GM12878 (cell line): Measurements from ENCODE around the gene FSTL4. TPM values are rescaled to one million over a fixed set of nuclear protein-coding genes. Genes with fewer than 3 reads are reported as not detected.

Experiments used
- ATAC-seq: fragments of 200-7000 bp; cut with Tn5 transposase; 3 replicates; pipeline ENCODE4 v1.9.1; 2020; ENCODE audit warnings: mild to moderate bottlenecking, moderate library complexity
- BruUV-seq: library from RNA; stranded (reverse); fragments of 400-500 nt; replicated peaks from 2 replicates; lab custom pipeline; 2021; lab: Mats Ljungman, UMichigan
- CTCF ChIA-PET: fragments of 300-600 bp; sonication (Branson Sonifier 250); formaldehyde crosslinking; extraction: SDS; loops from one replicate; lab custom pipeline; 2021; ENCODE audit warnings: inconsistent platforms; lab: Yijun Ruan, JAX
- POLR2A ChIA-PET: fragments of 350-600 bp; formaldehyde crosslinking; extraction: SDS; loops from one replicate; lab custom pipeline; 2021; ENCODE audit warnings: inconsistent platforms; lab: Charles Lee
- RAD21 ChIA-PET: fragments of 300-600 bp; sonication (Branson Sonifier 250); formaldehyde crosslinking; loops from one replicate; lab custom pipeline; 2023; ENCODE audit warnings: antibody characterized with exemption; ENCODE audit not compliant: unreplicated experiment; lab: Charles Lee
- SMC1A ChIA-PET: fragments of 300-600 bp; sonication (Branson Sonifier 250); formaldehyde crosslinking; loops from one replicate; lab custom pipeline; 2023; ENCODE audit not compliant: unreplicated experiment, uncharacterized antibody; lab: Charles Lee
- DNase-seq: peaks from one replicate; pipeline ENCODE4 v3.0.0-alpha.2; 2011; ENCODE audit warnings: low read depth, low spot score
- FAIRE-seq: peaks from 3 replicates; lab custom pipeline; 2011; peaks lifted over from hg19 to GRCh38; lab: Jason Lieb, UNC
- H2AFZ ChIP-seq: 2 replicates; pipeline ENCODE4 v1.6.0; 2011; ENCODE audit warnings: low read depth, low read length, control low read depth; ENCODE audit not compliant: control insufficient read depth
- H3K27ac ChIP-seq: 2 replicates; pipeline ENCODE4 v1.5.1; 2011; ENCODE audit warnings: control low read depth; ENCODE audit not compliant: control insufficient read depth, insufficient read depth
- H3K27me3 ChIP-seq, 2 experiments: replicated peaks in 1 of 2; 2 replicates each; pipeline versions ENCODE4 v1.6.0 to v1.6.1; 2011; ENCODE audit warnings: low read length in 1 of 2; ENCODE audit not compliant: control insufficient read depth in 2 of 2, insufficient read depth in 2 of 2
- H3K36me3 ChIP-seq, 2 experiments: 2 replicates each; pipeline ENCODE4 v1.5.1; 2011; ENCODE audit warnings: low read length in 1 of 2; ENCODE audit not compliant: control insufficient read depth in 2 of 2, insufficient read depth in 2 of 2
- H3K4me1 ChIP-seq: 2 replicates; pipeline ENCODE4 v1.6.1; 2011; ENCODE audit warnings: mild to moderate bottlenecking, low read length, moderate library complexity, mixed read lengths; ENCODE audit not compliant: control insufficient read depth, insufficient read depth
- H3K4me2 ChIP-seq: 2 replicates; pipeline ENCODE4 v1.6.0; 2011; ENCODE audit warnings: control low read depth; ENCODE audit not compliant: control insufficient read depth, insufficient read depth
- H3K4me3 ChIP-seq: fragments of 200-600 bp; sonication (generic); 2 replicates; pipeline ENCODE4 v1.5.1; 2016
- H3K79me2 ChIP-seq: 2 replicates; pipeline ENCODE4 v1.6.0; 2011; ENCODE audit warnings: low read length; ENCODE audit not compliant: control insufficient read depth, insufficient read depth
- H3K9ac ChIP-seq: 2 replicates; pipeline ENCODE4 v1.8.0; 2011; ENCODE audit warnings: low read length, control low read depth, mixed read lengths; ENCODE audit not compliant: control insufficient read depth, insufficient read depth
- H3K9me3 ChIP-seq: replicated peaks from 3 replicates; pipeline ENCODE4 v1.5.1; 2011; ENCODE audit warnings: mild to moderate bottlenecking, low read length; ENCODE audit not compliant: control insufficient read depth, insufficient read depth
- H4K20me1 ChIP-seq: 2 replicates; pipeline ENCODE4 v1.6.0; 2011; ENCODE audit not compliant: control insufficient read depth, insufficient read depth
- CBX3 ChIP-seq: fragments of 200-600 bp; sonication (generic); IDR thresholded peaks from 2 replicates; pipeline ENCODE4 v1.6.1; 2016; ENCODE audit warnings: low read depth, borderline replicate concordance
- EED ChIP-seq: sonication (generic); IDR thresholded peaks from 2 replicates; pipeline ENCODE4 v1.6.1; 2016; ENCODE audit warnings: antibody characterized with exemption, low read depth
- GATAD2B ChIP-seq: fragments of 450-650 bp; conservative IDR thresholded peaks from 2 replicates; pipeline ENCODE4 v1.6.1; 2017; ENCODE audit warnings: low read depth, mild to moderate bottlenecking, moderate library complexity
- MTA3 ChIP-seq: IDR thresholded peaks from 2 replicates; pipeline ENCODE4 v1.6.1; 2012; ENCODE audit warnings: low read length, inconsistent platforms, borderline replicate concordance
- MXI1 ChIP-seq: fragments of 150-350 bp; IDR thresholded peaks from 2 replicates; pipeline ENCODE4 v1.6.1; 2011; ENCODE audit warnings: low read depth, mild to moderate bottlenecking, inconsistent platforms, low read length, improper control_type of control experiment
- NFYB ChIP-seq: IDR thresholded peaks from 2 replicates; pipeline ENCODE4 v1.6.1; 2011; ENCODE audit warnings: low read depth, mild to moderate bottlenecking, low read length, improper control_type of control experiment, moderate library complexity; ENCODE audit not compliant: insufficient read depth
- PAX8 ChIP-seq: fragments of 450-650 bp; IDR thresholded peaks from 2 replicates; pipeline ENCODE4 v1.6.1; 2017; ENCODE audit warnings: mild to moderate bottlenecking, moderate library complexity
- POLR2AphosphoS5 ChIP-seq: IDR thresholded peaks from 2 replicates; pipeline ENCODE4 v1.6.1; 2011; ENCODE audit warnings: mild to moderate bottlenecking, low read length, inconsistent platforms
- SPI1 ChIP-seq: IDR thresholded peaks from 2 replicates; pipeline ENCODE4 v1.6.1; 2011; ENCODE audit warnings: low read depth, mild to moderate bottlenecking, low read length, moderate library complexity, borderline replicate concordance; ENCODE audit not compliant: insufficient read depth
- STAT1 ChIP-seq: fragments of 450-650 bp; conservative IDR thresholded peaks from 2 replicates; pipeline ENCODE4 v1.6.1; 2014; ENCODE audit warnings: antibody characterized with exemption, mild to moderate bottlenecking
- WGBS: methylation state at CpG from one replicate; pipeline ENCODE4 v1.1.6; 2016; ENCODE audit warnings: low lambda C conversion rate; ENCODE audit not compliant: insufficient replicate concordance, insufficient coverage; ENCODE audit errors: missing lambda C conversion rate; 5-methylcytosine and 5-hydroxymethylcytosine counted together
- in situ Hi-C: fragments of 300-500 bp; cut with MboI; formaldehyde crosslinking; loops from 9 replicates; pipeline ENCODE4 v1.14.3; 2018; ENCODE audit warnings: mixed read lengths
- intact Hi-C: fragments of 100-400 bp; cut with micrococcal nuclease; formaldehyde crosslinking; loops from one replicate; pipeline ENCODE4 v1.14.2; 2022; ENCODE audit not compliant: unreplicated experiment
- polyA plus RNA-seq, 11 experiments: library from polyadenylated mRNA; depleted of rRNA in 4 of 11; unstranded in 6 of 11; stranded (reverse) in 5 of 11; fragments of >200 nt; fragmentation: Nextera tagmentation in 4 of 11; fragmentation: Illumina TruSeq in 1 of 11; extraction: Ambion mirVana in 4 of 11; extraction: Trizol in 1 of 11; gene quantifications; 1 replicate in 1 of 11; 2 replicates in 10 of 11; pipeline versions ENCODE4 v1.2.1 to v1.2.3, GENCODE V29; 2011 to 2016; ENCODE audit warnings: inconsistent platforms in 2 of 11, missing spikeins in 2 of 11, low read depth in 1 of 11
- total RNA-seq, 4 experiments: library from RNA; depleted of rRNA in 3 of 4; stranded (reverse); fragments of >200 nt in 3 of 4; fragmentation: Illumina TruSeq in 1 of 4; extraction: Trizol in 1 of 4; gene quantifications; 2 replicates each; pipeline versions ENCODE4 v1.2.1 to v1.2.3, GENCODE V29; 2013 to 2021
- TF ChIP-seq, protein P1 (sequence below): fragments of 450-650 bp; IDR thresholded peaks from 2 replicates; pipeline ENCODE4 v1.6.1; 2017; ENCODE audit warnings: antibody characterized with exemption, mild to moderate bottlenecking, moderate library complexity
- TF ChIP-seq, protein P2 (sequence below): IDR thresholded peaks from 2 replicates; pipeline ENCODE4 v1.6.1; 2011; ENCODE audit warnings: borderline replicate concordance, low read depth, mild to moderate bottlenecking, moderate library complexity, low read length; ENCODE audit not compliant: insufficient read depth, poor library complexity, severe bottlenecking
- TF ChIP-seq, protein P3 (sequence below): fragments of 450-650 bp; IDR thresholded peaks from 2 replicates; pipeline ENCODE4 v1.6.1; 2017; ENCODE audit warnings: low read depth, mild to moderate bottlenecking, moderate library complexity

FSTL4 gene
- total and polyA plus RNA-seq, 10 of the 15 experiments (the other 5 are each of a cell fraction or from before 2014, with no cell fraction given) = 0.01 to 0.79 (median 0.21) TPM; not detected in 6

DNA sequence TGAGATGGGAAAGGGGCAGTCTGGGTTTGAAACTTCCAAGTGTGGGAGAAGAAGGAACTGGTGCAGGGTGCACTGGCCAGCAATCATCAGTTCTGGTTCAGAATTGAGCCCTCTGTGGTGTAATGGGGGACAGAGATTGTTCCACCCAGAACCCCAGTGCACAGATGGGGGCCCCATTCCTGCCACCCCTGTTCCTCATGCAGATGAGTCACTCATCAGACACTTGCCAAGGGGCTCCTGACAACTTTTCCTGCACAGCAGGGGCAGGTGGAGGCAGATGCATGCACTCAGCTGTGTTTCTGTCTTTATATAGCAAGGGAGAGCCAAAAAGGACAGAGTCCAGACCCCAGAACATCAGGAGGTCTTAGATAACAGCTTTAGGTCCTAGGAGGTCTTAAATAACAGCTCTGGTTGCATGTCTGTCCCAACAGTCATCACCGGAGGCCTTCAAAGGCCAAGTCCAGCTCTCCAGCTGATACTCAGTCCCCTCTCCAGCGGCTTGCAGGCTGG, 307.6 kb downstream of the FSTL4 start:
- Histone ChIP-seq H3K4me3 (no peak overlapping the region), H3K9ac (no peak overlapping the region), H3K4me1 (no peaks in the 10 kb centered on the region), H4K20me1 (no peaks in the 10 kb centered on the region), H2AFZ (no peak overlapping the region), H3K9me3 (no peaks in the 10 kb centered on the region), H3K27me3 (no peaks in the 10 kb centered on the region), H3K27ac (no peak overlapping the region), H3K4me2 (no peak overlapping the region), H3K79me2 (no peaks in the 10 kb centered on the region), H3K36me3 (no peaks in the 10 kb centered on the region)
- ATAC-seq (no peak), DNase-seq (no peak), FAIRE-seq (no peak)
- CTCF ChIA-PET = interaction anchor here (0.7 to 2.0 kb wide), 4 partner anchors 9 to 764 kb away, joined by 3 to 6 read pairs (median 4); no protein-coding TSS in a partner anchor
- POLR2A ChIA-PET = no interaction called here
- TF ChIP-seq, protein P1, sequence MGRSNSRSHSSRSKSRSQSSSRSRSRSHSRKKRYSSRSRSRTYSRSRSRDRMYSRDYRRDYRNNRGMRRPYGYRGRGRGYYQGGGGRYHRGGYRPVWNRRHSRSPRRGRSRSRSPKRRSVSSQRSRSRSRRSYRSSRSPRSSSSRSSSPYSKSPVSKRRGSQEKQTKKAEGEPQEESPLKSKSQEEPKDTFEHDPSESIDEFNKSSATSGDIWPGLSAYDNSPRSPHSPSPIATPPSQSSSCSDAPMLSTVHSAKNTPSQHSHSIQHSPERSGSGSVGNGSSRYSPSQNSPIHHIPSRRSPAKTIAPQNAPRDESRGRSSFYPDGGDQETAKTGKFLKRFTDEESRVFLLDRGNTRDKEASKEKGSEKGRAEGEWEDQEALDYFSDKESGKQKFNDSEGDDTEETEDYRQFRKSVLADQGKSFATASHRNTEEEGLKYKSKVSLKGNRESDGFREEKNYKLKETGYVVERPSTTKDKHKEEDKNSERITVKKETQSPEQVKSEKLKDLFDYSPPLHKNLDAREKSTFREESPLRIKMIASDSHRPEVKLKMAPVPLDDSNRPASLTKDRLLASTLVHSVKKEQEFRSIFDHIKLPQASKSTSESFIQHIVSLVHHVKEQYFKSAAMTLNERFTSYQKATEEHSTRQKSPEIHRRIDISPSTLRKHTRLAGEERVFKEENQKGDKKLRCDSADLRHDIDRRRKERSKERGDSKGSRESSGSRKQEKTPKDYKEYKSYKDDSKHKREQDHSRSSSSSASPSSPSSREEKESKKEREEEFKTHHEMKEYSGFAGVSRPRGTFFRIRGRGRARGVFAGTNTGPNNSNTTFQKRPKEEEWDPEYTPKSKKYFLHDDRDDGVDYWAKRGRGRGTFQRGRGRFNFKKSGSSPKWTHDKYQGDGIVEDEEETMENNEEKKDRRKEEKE = no peak
- TF ChIP-seq MTA3 = no peak
- no peak for TF ChIP-seq GATAD2B
- TF ChIP-seq MXI1 = no peak
- TF ChIP-seq, protein P2, sequence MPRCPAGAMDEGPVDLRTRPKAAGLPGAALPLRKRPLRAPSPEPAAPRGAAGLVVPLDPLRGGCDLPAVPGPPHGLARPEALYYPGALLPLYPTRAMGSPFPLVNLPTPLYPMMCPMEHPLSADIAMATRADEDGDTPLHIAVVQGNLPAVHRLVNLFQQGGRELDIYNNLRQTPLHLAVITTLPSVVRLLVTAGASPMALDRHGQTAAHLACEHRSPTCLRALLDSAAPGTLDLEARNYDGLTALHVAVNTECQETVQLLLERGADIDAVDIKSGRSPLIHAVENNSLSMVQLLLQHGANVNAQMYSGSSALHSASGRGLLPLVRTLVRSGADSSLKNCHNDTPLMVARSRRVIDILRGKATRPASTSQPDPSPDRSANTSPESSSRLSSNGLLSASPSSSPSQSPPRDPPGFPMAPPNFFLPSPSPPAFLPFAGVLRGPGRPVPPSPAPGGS = no peak
- no peak for TF ChIP-seq STAT1
- no peak for TF ChIP-seq SPI1
- no peak for TF ChIP-seq NFYB
- TF ChIP-seq, protein P3, sequence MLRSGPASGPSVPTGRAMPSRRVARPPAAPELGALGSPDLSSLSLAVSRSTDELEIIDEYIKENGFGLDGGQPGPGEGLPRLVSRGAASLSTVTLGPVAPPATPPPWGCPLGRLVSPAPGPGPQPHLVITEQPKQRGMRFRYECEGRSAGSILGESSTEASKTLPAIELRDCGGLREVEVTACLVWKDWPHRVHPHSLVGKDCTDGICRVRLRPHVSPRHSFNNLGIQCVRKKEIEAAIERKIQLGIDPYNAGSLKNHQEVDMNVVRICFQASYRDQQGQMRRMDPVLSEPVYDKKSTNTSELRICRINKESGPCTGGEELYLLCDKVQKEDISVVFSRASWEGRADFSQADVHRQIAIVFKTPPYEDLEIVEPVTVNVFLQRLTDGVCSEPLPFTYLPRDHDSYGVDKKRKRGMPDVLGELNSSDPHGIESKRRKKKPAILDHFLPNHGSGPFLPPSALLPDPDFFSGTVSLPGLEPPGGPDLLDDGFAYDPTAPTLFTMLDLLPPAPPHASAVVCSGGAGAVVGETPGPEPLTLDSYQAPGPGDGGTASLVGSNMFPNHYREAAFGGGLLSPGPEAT = no peak
- no peak for TF ChIP-seq PAX8
- no peak for TF ChIP-seq EED
- no peak for TF ChIP-seq CBX3
- no peak for TF ChIP-seq POLR2AphosphoS5
- SMC1A ChIA-PET = interaction anchor here (1.0 to 1.1 kb wide), 2 partner anchors 28 to 114 kb away, joined by 3 to 4 read pairs; no protein-coding TSS in a partner anchor
- in situ Hi-C loops (no loop called here), intact Hi-C loops (no loop called here)
- RAD21 ChIA-PET = no interaction called here
- WGBS = 44% methylated on average over 2 of the region's 2 CpGs
- BruUV-seq = no TSS peak
